Left ventricle myocardium inferior (tissue), 1 donor: ENCODE measurements around the gene USP34. TPM values are rescaled to one million over a fixed set of nuclear protein-coding genes. Genes with fewer than 3 reads are reported as not detected.

Source experiments
- DNase-seq: peaks from one replicate; pipeline ENCODE4 v3.0.0-alpha.2; 2020
- H3K27ac ChIP-seq: fragments of 200-600 bp; replicated peaks from 2 replicates; pipeline ENCODE4 v1.8.0; 2021
- H3K27me3 ChIP-seq: fragments of 200-600 bp; 2 replicates; pipeline ENCODE4 v1.8.0; 2021; ENCODE audit warnings: low read depth
- H3K36me3 ChIP-seq: fragments of 200-600 bp; 2 replicates; pipeline ENCODE4 v1.8.0; 2021
- H3K4me1 ChIP-seq: fragments of 200-600 bp; 2 replicates; pipeline ENCODE4 v1.8.0; 2021
- H3K4me3 ChIP-seq: fragments of 200-600 bp; 2 replicates; pipeline ENCODE4 v1.8.0; 2021; ENCODE audit warnings: mild to moderate bottlenecking, moderate library complexity
- H3K9me3 ChIP-seq: fragments of 200-600 bp; replicated peaks from 2 replicates; pipeline ENCODE4 v1.8.0; 2021
- CTCF ChIP-seq: fragments of 200-600 bp; IDR thresholded peaks from 2 replicates; pipeline ENCODE4 v1.8.0; 2021; ENCODE audit warnings: antibody characterized with exemption, mild to moderate bottlenecking, borderline replicate concordance
- intact Hi-C: fragments of 100-400 bp; cut with micrococcal nuclease; formaldehyde crosslinking; loops from one replicate; pipeline ENCODE4 v1.11.0; 2022
- total RNA-seq: library from RNA; stranded (reverse); fragmentation: NEBNext Ultra II Directional; extraction: Animal tissue kit (Norgen Biotek cat#: 25700); gene quantifications from one replicate; pipeline ENCODE4 v1.2.1, GENCODE V29; 2021
- donor health status: DM: no; HTN: yes; CAD: no; lungs with severe emphysema.

The USP34 gene
- total RNA-seq, 1 donor from 2014 or later, result 50.0 TPM

GRCh38 chr2:61361068-61361467 lies 109.8 kb downstream of the USP34 start:
- H3K27me3 ChIP-seq, result no peaks in the 10 kb centered on the region
- no peak for TF ChIP-seq CTCF
- intact Hi-C loops, result no loop called here
- H3K9me3 ChIP-seq, result no peaks in the 10 kb centered on the region
- peaks cover 13% of the 10 kb centered on the region for H3K36me3 ChIP-seq
- H3K4me3 ChIP-seq, result no peak overlapping the region
- no peak for DNase-seq
- H3K4me1 ChIP-seq, result peaks cover 42% of the 10 kb centered on the region
- no peak overlapping the region for H3K27ac ChIP-seq

GRCh38 chr2:61359058-61359457 lies 111.8 kb downstream of the USP34 start:
- H3K4me1 ChIP-seq, result peaks cover 47% of the 10 kb centered on the region
- H3K4me3 ChIP-seq, result peak overlapping the region; percentile 0
- TF ChIP-seq CTCF, result no peak
- peaks cover 19% of the 10 kb centered on the region for H3K36me3 ChIP-seq
- peak overlapping the region; percentile 69 for H3K27ac ChIP-seq
- no peak for DNase-seq
- peaks cover 8% of the 10 kb centered on the region for H3K9me3 ChIP-seq
- intact Hi-C loops, result no loop called here
- H3K27me3 ChIP-seq, result no peaks in the 10 kb centered on the region

GRCh38 chr2:61357681-61358080 lies 113.2 kb downstream of the USP34 start:
- H3K27me3 ChIP-seq, result no peaks in the 10 kb centered on the region
- peaks cover 47% of the 10 kb centered on the region for H3K4me1 ChIP-seq
- no peak for TF ChIP-seq CTCF
- DNase-seq, result no peak
- peaks cover 17% of the 10 kb centered on the region for H3K9me3 ChIP-seq
- H3K36me3 ChIP-seq, result peaks cover 20% of the 10 kb centered on the region
- intact Hi-C loops, result no loop called here
- peak overlapping the region; percentile 69 for H3K27ac ChIP-seq
- H3K4me3 ChIP-seq, result no peak overlapping the region

- no peaks in the 10 kb centered on the region for H3K27me3 ChIP-seq
- H3K9me3 ChIP-seq, result peaks cover 17% of the 10 kb centered on the region
- no peak for DNase-seq
- H3K4me1 ChIP-seq, result peaks cover 47% of the 10 kb centered on the region
- peaks cover 19% of the 10 kb centered on the region for H3K36me3 ChIP-seq
- intact Hi-C loops, result no loop called here
- TF ChIP-seq CTCF, result no peak
- H3K4me3 ChIP-seq, result no peak overlapping the region
- H3K27ac ChIP-seq, result peak overlapping the region; percentile 69
Observed at GRCh38 chr2:61356958-61357350, 113.9 kb downstream of the USP34 start.

- intact Hi-C loops, result no loop called here
- Histone ChIP-seq H3K27ac (peak overlapping the region; percentile 69), H3K4me3 (no peak overlapping the region)
Observed at GRCh38 chr2:61356261-61356957, 114.5 kb downstream of the USP34 start.

More at GRCh38 chr2:61356261-61356957, 114.5 kb downstream of the USP34 start:
- H3K27me3 ChIP-seq, result no peaks in the 10 kb centered on the region
- TF ChIP-seq CTCF, result no peak
- peaks cover 19% of the 10 kb centered on the region for H3K36me3 ChIP-seq
- peaks cover 47% of the 10 kb centered on the region for H3K4me1 ChIP-seq
- no peak for DNase-seq
- peaks cover 17% of the 10 kb centered on the region for H3K9me3 ChIP-seq
